GM18498 (cell line): Measurements from ENCODE around the gene MYADML2.
"Not testable (repeated sequence)": the region's sequence is repeated elsewhere in the genome, so short reads cannot be mapped to it uniquely, and the experiment has no call there.

ENCODE experiments used
- ATAC-seq: cut with Tn5 transposase; IDR thresholded peaks from one replicate; pipeline ENCODE4 v1.9.1; 2021; ENCODE audit warnings: mild to moderate bottlenecking, moderate library complexity; ENCODE audit not compliant: unreplicated experiment

MYADML2 gene

DNA sequence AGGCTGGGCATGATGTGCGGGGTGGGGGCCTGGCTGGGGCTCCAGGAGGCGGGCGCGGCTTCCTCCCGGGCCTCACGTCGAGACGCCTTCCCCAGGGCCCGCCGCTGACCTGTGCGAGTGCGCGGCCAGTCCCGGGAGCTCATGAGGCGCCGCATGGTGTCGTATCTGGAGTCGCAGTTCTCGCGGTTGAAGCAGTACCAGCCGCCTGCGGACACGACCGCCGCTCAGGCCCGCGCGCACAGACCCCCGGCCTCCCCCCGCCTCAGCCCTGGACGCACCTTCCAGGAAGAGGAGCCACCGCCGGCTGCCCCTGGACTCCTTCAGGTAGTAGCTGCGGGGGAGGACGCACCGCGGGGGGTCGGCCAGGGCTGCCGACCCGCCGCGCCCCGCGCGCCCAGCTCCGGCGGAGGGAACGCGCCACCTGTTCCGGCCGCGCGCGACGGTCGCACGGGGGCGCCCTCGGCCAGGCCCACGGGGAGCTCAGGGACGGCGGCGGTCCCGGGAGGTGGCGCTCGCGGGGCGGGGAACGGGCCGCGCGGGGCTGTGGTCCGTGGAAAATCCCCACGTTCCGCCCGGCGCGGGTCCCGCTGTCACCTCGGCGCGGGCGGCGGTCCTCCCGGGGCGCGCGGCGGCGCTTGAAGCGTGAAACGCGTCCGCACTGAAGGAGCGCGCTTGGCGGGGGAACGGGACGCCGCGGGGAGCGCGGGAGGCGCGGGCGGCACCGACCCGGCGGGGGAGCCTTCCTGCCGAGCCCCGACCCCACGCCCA is 12.5 kb upstream of the MYADML2 start:
- peak; percentile 67 for ATAC-seq

- ATAC-seq: no peak
Observed at GRCh38 chr17:81958633-81959342, 11.8 kb upstream of the MYADML2 start.

DNA sequence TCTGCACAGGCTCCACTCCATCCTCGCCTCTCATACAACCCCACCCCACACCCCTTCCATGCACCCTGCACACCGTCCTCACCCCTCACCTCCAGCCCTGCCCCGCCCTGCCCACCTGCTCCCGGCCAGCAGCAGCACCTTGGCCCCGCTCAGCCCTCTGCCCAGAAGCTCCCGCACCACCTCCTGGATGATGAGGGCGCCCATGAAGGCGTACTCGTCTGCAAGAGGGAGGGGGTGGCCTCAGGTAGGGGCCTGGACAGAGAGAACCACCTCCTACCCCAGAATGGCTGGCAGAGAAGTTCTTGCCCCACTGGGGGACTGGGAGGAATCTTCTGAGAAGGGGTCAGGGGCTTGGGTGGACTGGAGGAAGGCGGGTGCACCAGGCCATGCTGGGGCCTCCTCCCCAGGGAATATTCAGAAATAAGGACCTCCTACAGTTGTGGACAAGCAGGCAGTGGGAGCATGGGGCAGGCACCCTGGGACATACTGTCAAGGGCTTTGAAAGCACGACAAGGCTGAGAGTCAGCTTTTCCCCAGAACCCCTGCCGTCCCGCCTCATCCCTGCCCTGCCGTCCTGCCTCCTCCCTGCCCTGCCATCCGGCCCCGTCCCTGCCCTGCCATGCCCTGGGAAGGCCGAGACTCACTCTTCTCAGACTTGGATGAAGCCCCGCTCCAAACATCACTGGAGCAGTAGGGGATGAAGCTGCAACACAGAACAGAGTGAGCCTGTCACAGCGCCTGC is 10.8 kb upstream of the MYADML2 start:
- no peak for ATAC-seq

DNA sequence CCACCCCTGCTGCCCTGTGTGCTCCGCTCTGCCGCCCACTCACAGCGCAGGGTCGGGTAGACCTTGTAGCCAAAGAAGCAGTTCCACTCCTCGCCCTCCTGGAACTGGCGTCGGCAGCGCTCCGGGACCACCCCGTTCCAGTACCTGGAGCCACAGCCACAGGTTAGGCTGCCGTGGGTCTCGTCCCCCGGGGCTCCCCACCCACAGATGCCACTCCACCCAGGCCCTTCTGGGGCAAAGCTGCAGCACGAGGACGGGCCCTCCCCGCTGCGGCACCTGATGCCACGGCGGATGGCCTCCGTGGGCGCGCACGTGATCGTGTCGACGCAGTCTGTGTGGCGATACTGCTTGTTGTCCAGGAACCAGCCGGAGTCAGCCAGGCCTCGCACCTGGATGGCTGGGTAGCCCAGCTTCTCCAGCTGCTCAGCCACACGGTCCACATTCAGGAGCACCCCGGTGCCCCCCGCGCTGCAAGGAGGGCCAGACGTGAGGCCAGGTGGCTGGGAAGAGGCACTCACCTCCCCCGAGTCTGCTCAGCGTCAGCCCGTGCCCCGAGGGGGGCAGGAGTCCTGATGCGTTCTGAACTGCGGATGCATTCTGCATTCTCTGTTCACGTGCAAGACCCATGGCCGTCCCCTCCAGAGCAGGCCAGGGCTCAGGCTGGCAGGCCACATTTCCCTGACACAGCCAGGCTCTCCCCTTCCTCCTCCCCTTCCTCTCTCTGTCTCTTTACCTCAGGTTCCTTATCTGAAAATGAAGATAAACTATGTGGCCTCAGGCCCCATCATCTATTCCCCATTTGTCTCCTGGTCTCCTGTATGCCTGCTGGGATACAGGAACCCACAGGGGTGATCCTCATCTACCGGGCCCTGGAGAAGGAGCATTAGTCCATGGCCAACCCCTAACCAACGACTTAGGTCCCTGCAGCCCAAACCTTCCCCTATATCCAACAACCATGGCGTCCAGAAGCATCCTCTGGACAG is 9.9 kb upstream of the MYADML2 start:
- ATAC-seq: no peak

DNA sequence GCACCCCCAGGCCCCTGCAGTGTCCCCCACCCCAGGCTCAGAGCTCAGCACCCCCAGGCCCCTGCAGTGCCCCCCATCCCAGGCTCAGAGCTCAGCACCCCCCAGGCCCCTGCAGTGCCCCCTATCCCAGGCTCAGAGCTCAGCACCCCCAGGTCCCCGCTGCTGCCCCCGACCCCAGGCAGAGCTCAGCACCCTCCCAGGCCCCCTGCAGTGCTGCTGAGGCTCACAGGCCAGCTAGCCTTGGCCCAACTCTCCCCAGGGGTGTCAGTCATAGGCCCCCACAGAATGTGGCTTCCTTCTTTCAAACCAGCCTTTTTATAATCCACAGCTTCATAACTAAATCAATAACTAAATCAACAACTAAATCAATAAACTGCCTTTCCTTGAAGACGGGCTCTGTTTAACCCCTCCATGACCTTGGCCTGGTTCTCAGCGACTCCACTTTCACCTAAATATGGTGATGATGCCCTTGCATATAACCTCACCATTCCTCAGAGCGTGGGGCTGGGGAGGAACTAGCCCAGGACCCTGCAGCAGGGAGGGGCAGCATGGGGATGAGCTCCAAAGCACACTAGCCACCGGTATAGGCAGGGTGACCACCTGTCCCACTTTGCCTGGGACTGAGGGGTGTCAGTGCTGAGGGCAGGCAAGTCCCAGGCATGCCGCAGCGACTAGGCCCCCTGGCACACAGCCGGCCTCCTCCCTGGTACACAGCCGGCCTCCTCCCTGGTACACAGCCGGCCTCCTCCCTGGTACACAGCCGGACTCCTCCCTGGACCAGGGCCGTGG is 8.9 kb upstream of the MYADML2 start:
- no peak for ATAC-seq

GRCh38 chr17:81955058-81955681 is 8.1 kb upstream of the MYADML2 start:
- no peak for ATAC-seq

DNA sequence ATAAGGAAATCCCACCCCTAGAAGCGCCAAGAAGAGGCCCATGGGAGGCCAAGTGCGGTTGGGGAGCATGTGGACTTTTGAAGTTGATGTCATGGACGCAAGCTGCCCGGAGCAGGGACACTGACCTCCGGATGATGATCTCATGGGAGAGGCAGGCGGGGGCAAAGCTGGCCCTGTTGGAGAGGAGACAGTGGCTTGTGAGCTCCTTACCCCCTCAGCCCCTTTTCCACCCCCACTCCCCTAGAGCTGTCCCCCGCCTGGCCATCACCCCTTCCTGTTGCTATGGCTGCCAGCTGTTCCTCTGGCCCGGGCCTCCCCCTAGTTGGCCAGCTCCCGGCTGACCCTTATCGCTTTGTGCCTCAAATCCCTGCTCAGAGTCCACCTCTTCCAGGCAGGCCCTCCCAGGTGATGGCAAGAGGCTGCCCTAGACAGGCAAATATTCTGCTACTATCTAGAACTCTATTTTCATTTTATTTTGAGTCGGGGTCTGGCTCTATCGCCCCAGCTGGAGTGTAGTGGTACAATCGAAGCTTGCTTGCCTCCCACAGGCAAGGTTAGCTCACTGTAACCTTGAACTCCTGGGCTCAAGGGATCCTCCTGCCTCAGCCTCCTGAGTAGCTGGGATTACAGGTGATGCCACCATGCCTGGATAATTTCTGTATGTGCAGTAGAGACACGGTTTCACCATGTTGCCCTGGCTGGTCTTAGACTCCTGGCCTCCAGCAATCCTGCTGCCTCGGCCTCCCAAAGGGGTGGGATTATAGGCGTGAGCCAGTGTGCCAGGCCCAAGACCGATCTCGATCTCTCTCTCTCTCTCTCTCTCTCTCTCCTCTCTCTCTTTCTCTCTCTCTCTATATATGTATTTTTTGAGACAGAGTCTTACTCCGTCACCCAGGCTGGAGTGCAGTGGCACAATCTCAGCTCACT is 7.4 kb upstream of the MYADML2 start:
- ATAC-seq: no peak

DNA sequence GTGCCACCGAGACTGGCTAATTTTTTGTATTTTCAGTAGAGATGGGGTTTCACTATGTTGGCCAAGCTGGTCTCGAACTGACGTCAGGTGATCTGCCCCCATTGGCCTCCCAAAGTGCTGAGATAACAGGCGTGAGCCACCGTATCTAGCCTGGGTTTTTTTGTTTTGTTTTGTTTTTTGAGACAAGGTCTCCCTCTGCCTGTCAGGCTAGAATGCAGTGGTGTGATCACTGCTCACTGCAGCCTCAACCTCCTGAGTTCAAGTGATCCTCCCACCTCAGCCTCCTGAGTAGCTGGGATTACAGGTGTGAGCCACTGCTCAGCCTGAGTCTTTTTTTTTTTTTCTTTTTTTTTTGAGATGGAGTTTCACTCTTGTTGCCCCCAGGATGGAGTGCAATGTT is 6.4 kb upstream of the MYADML2 start:
- not testable (repeated sequence) for ATAC-seq

DNA sequence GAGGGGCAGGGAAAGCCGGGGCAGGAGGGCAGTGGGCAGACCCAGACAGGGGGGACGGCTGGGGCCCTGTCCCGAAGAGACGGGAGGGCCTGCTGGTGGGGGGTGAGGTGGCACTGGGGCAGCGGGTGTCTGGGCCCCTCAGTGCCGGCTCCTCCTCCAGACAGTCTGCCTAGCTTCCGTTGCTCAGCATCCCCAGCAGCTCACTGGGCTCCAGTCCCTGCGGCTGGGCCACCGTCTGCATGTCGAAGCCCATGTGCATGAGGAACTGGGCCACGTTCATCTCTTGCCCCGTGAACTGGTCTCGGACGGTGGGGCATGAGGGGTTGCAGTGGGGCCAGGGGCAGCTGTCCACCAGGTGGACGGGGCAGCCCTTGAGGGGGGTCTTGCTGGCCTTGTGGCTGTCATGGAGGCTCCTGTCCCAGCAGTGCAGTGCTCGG is 5.8 kb upstream of the MYADML2 start:
- ATAC-seq: no peak

DNA sequence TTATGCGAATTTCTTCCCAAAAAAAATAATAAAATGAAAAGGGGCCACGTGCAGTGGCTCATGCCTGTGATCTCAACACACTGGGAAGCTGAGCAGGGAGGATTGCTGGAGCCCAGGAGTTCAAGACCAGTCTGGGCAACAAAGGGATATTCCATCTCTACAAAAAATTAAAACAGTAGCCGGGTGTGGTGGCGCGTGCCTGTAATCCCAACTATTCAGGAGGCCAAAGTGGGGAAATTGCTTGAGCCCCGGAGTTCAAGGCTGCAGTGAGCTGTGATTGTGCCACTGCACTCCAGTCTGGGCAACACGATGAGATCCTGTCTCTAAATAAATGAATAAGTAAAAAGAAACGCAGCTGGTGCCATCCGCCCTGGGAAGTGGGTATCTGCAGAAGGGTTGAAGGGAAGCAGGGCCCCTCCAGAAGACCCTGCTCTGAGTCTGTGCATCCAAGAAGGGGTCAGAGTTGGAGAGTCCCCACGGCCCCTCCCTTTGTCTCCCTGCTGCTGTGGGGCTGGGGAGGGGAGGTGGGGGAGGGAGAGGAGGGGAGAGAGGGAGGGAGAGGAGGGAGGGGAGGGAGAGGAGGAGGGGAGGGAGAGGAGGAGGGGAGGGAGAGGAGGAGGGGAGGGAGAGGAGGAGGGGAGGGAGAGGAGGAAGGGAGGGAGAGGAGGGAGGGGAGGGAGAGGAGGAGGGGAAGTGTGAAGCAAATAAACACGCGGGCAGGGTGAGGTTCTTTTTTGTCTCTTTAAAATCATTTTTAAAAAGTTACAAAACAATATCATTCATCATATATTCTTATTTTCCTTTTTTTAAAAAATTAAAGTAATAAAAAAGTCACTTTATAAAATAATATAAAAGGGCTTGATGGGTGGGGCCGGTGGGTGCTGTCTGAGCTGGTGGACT is 5.0 kb upstream of the MYADML2 start:
- no peak for ATAC-seq

GRCh38 chr17:81950501-81950900 is 3.5 kb upstream of the MYADML2 start:
- no peak for ATAC-seq

- no peak for ATAC-seq
Observed at GRCh38 chr17:81948635-81949378, 1.8 kb upstream of the MYADML2 start.

DNA sequence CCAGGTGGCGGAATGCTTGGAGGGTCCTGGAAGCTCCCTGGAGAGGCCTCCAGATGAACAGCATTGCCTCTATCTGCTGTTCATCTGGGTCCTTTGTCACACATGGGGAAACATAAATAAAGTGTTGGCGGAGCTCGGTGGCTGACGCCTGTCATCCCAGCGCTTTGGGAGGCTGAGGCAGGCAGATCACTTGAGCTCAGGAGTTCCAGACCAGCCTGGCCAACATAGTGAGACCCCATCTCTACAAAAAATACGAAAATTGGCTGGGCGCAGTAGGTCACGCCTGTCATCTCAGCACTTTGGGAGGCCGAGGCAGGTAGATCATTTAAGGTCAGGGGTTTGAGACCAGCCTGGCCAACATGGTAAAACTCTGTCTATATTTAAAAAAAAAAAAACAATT is 2.2 kb downstream of the MYADML2 start:
- ATAC-seq: no peak

- ATAC-seq: no peak
Observed at GRCh38 chr17:81942167-81942553, 4.9 kb downstream of the MYADML2 start.

GRCh38 chr17:81941484-81942166 is 5.4 kb downstream of the MYADML2 start:
- no peak for ATAC-seq
